ENCODE results near the gene ADGRE3. TPM values are rescaled to one million over a fixed set of nuclear protein-coding genes. Genes with fewer than 3 reads are reported as not detected.

The ADGRE3 gene
- total and polyA plus RNA-seq, 2 donors (not counting 1 experiment from before 2014, with no cell fraction given) = 0.17 to 0.46 TPM

- H3K27me3 Mint-ChIP-seq = no peaks in the 10 kb centered on the region
- H3K9ac ChIP-seq (ENCODE audit: low read length) = no peak overlapping the region
- no peak overlapping the region for H2AFZ ChIP-seq (ENCODE audit: insufficient read depth, low read depth, low read length, poor library complexity, severe bottlenecking)
- no peaks in the 10 kb centered on the region for H3K27me3 ChIP-seq (replicated peaks in 1 of 4; ENCODE audit: control extremely low read depth in 1 of 4, control insufficient read depth in 3 of 4, insufficient read depth in 4 of 4, low read length in 3 of 4)
- H3K27ac Mint-ChIP-seq = no peak overlapping the region
- H3K36me3 ChIP-seq (replicated peaks in 1 of 2; ENCODE audit: control extremely low read depth in 1 of 2, control insufficient read depth in 1 of 2, extremely low read depth in 1 of 2, insufficient read depth in 2 of 2, low read length in 1 of 2) = peaks cover 8 to 21% of the 10 kb centered on the region in 2 experiments
- no peak overlapping the region for H3K27ac ChIP-seq (ENCODE audit: low read length in 2 of 2)
- H3K9me3 ChIP-seq (ENCODE audit: control extremely low read depth in 1 of 3, control insufficient read depth in 2 of 3, insufficient read depth in 1 of 3, low read length in 2 of 3) = peaks cover 17 to 75% (median 57%) of the 10 kb centered on the region in 3 donors
- ChIA-PET POLR2A (no interaction called here), CTCF (no interaction called here)
- intact Hi-C loops (cut with micrococcal nuclease) = no loop called here
- H3K4me3 ChIP-seq (ENCODE audit: control extremely low read depth in 1 of 5, extremely low read depth in 1 of 5, insufficient read depth in 1 of 5, low read depth in 2 of 5, low read length in 4 of 5) = no peak overlapping the region
- 100% methylated on average over 1 of the region's 2 CpGs for WGBS (ENCODE audit: insufficient coverage)
- H3K9me3 Mint-ChIP-seq (ENCODE audit: insufficient read depth) = peaks cover 42% of the 10 kb centered on the region
- H3K79me2 ChIP-seq (ENCODE audit: control insufficient read depth, insufficient read depth, low read length) = no peaks in the 10 kb centered on the region
- no peaks in the 10 kb centered on the region for H3K4me1 ChIP-seq (ENCODE audit: control insufficient read depth in 2 of 2, insufficient read depth in 2 of 2, low read length in 2 of 2)
- no peaks in the 10 kb centered on the region for H4K20me1 ChIP-seq (ENCODE audit: control insufficient read depth, insufficient read depth, low read length, poor library complexity, severe bottlenecking)
- H3K4me2 ChIP-seq (replicated peaks; ENCODE audit: low read depth, low read length, poor library complexity, severe bottlenecking) = no peak overlapping the region
- no peak overlapping the region for H3K4me3 Mint-ChIP-seq
- DNase-seq = no peak
- no peak for ATAC-seq (ENCODE audit: low read depth)
- TF ChIP-seq, protein P1, sequence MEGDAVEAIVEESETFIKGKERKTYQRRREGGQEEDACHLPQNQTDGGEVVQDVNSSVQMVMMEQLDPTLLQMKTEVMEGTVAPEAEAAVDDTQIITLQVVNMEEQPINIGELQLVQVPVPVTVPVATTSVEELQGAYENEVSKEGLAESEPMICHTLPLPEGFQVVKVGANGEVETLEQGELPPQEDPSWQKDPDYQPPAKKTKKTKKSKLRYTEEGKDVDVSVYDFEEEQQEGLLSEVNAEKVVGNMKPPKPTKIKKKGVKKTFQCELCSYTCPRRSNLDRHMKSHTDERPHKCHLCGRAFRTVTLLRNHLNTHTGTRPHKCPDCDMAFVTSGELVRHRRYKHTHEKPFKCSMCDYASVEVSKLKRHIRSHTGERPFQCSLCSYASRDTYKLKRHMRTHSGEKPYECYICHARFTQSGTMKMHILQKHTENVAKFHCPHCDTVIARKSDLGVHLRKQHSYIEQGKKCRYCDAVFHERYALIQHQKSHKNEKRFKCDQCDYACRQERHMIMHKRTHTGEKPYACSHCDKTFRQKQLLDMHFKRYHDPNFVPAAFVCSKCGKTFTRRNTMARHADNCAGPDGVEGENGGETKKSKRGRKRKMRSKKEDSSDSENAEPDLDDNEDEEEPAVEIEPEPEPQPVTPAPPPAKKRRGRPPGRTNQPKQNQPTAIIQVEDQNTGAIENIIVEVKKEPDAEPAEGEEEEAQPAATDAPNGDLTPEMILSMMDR (IDR thresholded peaks at IDR 0.05) = no peak
- TF ChIP-seq EZH2 (IDR thresholded peaks at IDR 0.05; ENCODE audit: borderline replicate concordance, insufficient read depth, low read depth, low read length, poor library complexity, severe bottlenecking) = no peak
- no peaks in the 10 kb centered on the region for H3K4me1 Mint-ChIP-seq
Observed at GRCh38 chr19:14722127-14722526, 47.5 kb upstream of the ADGRE3 start.

- no CpG with 5 or more reads among the region's 3 CpGs for WGBS (ENCODE audit: insufficient coverage)
- DNase-seq (no peak), ATAC-seq (ENCODE audit: low read depth) (no peak)
- Histone ChIP-seq H3K9ac (ENCODE audit: low read length) (no peak overlapping the region), H3K4me1 (ENCODE audit: control insufficient read depth in 2 of 2, insufficient read depth in 2 of 2, low read length in 2 of 2) (no peaks in the 10 kb centered on the region), H3K27me3 (replicated peaks in 1 of 4; ENCODE audit: control extremely low read depth in 1 of 4, control insufficient read depth in 3 of 4, insufficient read depth in 4 of 4, low read length in 3 of 4) (no peaks in the 10 kb centered on the region), H3K36me3 (replicated peaks in 1 of 2; ENCODE audit: control extremely low read depth in 1 of 2, control insufficient read depth in 1 of 2, extremely low read depth in 1 of 2, insufficient read depth in 2 of 2, low read length in 1 of 2) (peaks cover 12 to 48% of the 10 kb centered on the region in 2 experiments), H2AFZ (ENCODE audit: insufficient read depth, low read depth, low read length, poor library complexity, severe bottlenecking) (no peak overlapping the region), H3K79me2 (ENCODE audit: control insufficient read depth, insufficient read depth, low read length) (no peaks in the 10 kb centered on the region), H3K4me2 (replicated peaks; ENCODE audit: low read depth, low read length, poor library complexity, severe bottlenecking) (no peak overlapping the region), H3K9me3 (ENCODE audit: control extremely low read depth in 1 of 3, control insufficient read depth in 2 of 3, insufficient read depth in 1 of 3, low read length in 2 of 3) (peaks cover 17 to 74% (median 67%) of the 10 kb centered on the region in 3 donors), H4K20me1 (ENCODE audit: control insufficient read depth, insufficient read depth, low read length, poor library complexity, severe bottlenecking) (no peaks in the 10 kb centered on the region), H3K4me3 (ENCODE audit: control extremely low read depth in 1 of 5, extremely low read depth in 1 of 5, insufficient read depth in 1 of 5, low read depth in 2 of 5, low read length in 4 of 5) (no peak overlapping the region), H3K27ac (ENCODE audit: low read length in 2 of 2) (no peak overlapping the region)
- H3K27ac Mint-ChIP-seq = no peak overlapping the region
- ChIA-PET CTCF (no interaction called here), POLR2A (interaction anchor here (0.5 kb wide), 1 partner anchor 40 kb away, joined by 5 read pairs; no protein-coding TSS in a partner anchor)
- TF ChIP-seq, protein P1 (IDR thresholded peaks at IDR 0.05) = no peak
- no peak for TF ChIP-seq EZH2 (IDR thresholded peaks at IDR 0.05; ENCODE audit: borderline replicate concordance, insufficient read depth, low read depth, low read length, poor library complexity, severe bottlenecking)
- H3K9me3 Mint-ChIP-seq (ENCODE audit: insufficient read depth) = peaks cover 40% of the 10 kb centered on the region
- H3K27me3 Mint-ChIP-seq = no peaks in the 10 kb centered on the region
- H3K4me3 Mint-ChIP-seq = no peak overlapping the region
- intact Hi-C loops (cut with micrococcal nuclease) = no loop called here
- no peaks in the 10 kb centered on the region for H3K4me1 Mint-ChIP-seq
Observed at GRCh38 chr19:14719162-14719561, 44.5 kb upstream of the ADGRE3 start.
